IMR-90 (cell line): ENCODE results near the gene MOB1B. TPM values are rescaled to one million over a fixed set of nuclear protein-coding genes. Genes with fewer than 3 reads are reported as not detected.

ENCODE experiments used
- ATAC-seq: fragments of 200-7000 bp; cut with Tn5 transposase; 2 replicates; pipeline ENCODE4 v1.9.1; 2020; ENCODE audit warnings: low read depth, mild to moderate bottlenecking, moderate library complexity
- BruUV-seq: library from RNA; stranded (reverse); fragments of 400-500 nt; replicated peaks from 2 replicates; lab custom pipeline; 2021; lab: Mats Ljungman, UMichigan
- CTCF ChIA-PET: fragments of 300-600 bp; formaldehyde crosslinking; extraction: SDS; loops from one replicate; lab custom pipeline; 2021; ENCODE audit warnings: antibody characterized with exemption; lab: Yijun Ruan, JAX
- POLR2A ChIA-PET: fragments of 300-600 bp; sonication (Branson Sonifier 250); formaldehyde crosslinking; loops from one replicate; lab custom pipeline; 2022; ENCODE audit warnings: antibody characterized with exemption; ENCODE audit not compliant: unreplicated experiment; lab: Charles Lee
- DNase-seq: peaks from one replicate; pipeline ENCODE4 v3.0.0; 2013
- H2AFZ ChIP-seq: replicated peaks from 2 replicates; pipeline ENCODE3; 2013; ENCODE audit warnings: low read length, mild to moderate bottlenecking; ENCODE audit not compliant: poor library complexity
- H2AK5ac ChIP-seq: 2 replicates; pipeline ENCODE4 v1.6.1; 2013; ENCODE audit warnings: low read depth, low read length, inconsistent platforms
- H2AK9ac ChIP-seq: replicated peaks from 2 replicates; pipeline ENCODE3; 2013; ENCODE audit warnings: mild to moderate bottlenecking, low read depth, low read length, moderate library complexity; ENCODE audit not compliant: poor library complexity
- H2BK120ac ChIP-seq: 2 replicates; pipeline ENCODE4 v1.6.1; 2013; ENCODE audit warnings: low read depth, low read length, inconsistent platforms
- H2BK15ac ChIP-seq: 3 replicates; pipeline ENCODE4 v1.6.1; 2013; ENCODE audit warnings: low read depth, low read length, inconsistent platforms
- H2BK20ac ChIP-seq: 2 replicates; pipeline ENCODE4 v1.6.1; 2013; ENCODE audit warnings: low read depth, mild to moderate bottlenecking, inconsistent platforms, low read length, moderate library complexity
- H2BK5ac ChIP-seq: 2 replicates; pipeline ENCODE4 v1.6.1; 2013; ENCODE audit warnings: mild to moderate bottlenecking, low read depth, low read length, inconsistent platforms; ENCODE audit not compliant: poor library complexity, severe bottlenecking
- H3K14ac ChIP-seq: replicated peaks from 2 replicates; pipeline ENCODE4 v1.6.1; 2013; ENCODE audit warnings: low read depth, low read length, inconsistent platforms
- H3K18ac ChIP-seq: 2 replicates; pipeline ENCODE4 v1.6.1; 2013; ENCODE audit warnings: low read depth, low read length, control low read depth
- H3K23ac ChIP-seq: 2 replicates; pipeline ENCODE4 v1.6.1; 2013; ENCODE audit warnings: low read depth, low read length, inconsistent platforms
- H3K27ac ChIP-seq: 2 replicates; pipeline ENCODE4 v1.5.1; 2013; ENCODE audit warnings: mild to moderate bottlenecking, control low read depth, low read length; ENCODE audit not compliant: insufficient read depth
- H3K27me3 ChIP-seq: 2 replicates; pipeline ENCODE4 v1.6.1; 2013; ENCODE audit warnings: low read length; ENCODE audit not compliant: control insufficient read depth, insufficient read depth
- H3K36me3 ChIP-seq: 2 replicates; pipeline ENCODE4 v1.6.1; 2013; ENCODE audit warnings: low read length, mixed read lengths; ENCODE audit not compliant: control insufficient read depth, insufficient read depth
- H3K4ac ChIP-seq: 2 replicates; pipeline ENCODE4 v1.6.1; 2013; ENCODE audit warnings: low read depth, low read length, inconsistent platforms
- H3K4me1 ChIP-seq: 2 replicates; pipeline ENCODE4 v1.6.1; 2013; ENCODE audit warnings: low read length, mixed read lengths; ENCODE audit not compliant: control insufficient read depth, insufficient read depth
- H3K4me2 ChIP-seq: 2 replicates; pipeline ENCODE4 v1.6.1; 2013; ENCODE audit warnings: low read depth, mild to moderate bottlenecking, control low read depth, low read length, moderate library complexity
- H3K4me3 ChIP-seq: 2 replicates; pipeline ENCODE4 v1.5.1; 2013; ENCODE audit warnings: low read depth, mild to moderate bottlenecking, control low read depth, low read length, moderate library complexity; ENCODE audit not compliant: insufficient read depth
- H3K56ac ChIP-seq: 2 replicates; pipeline ENCODE4 v1.6.1; 2013; ENCODE audit warnings: low read length, inconsistent platforms; ENCODE audit not compliant: insufficient read depth; ENCODE audit errors: extremely low read depth
- H3K79me1 ChIP-seq, 2 experiments: 2 replicates each; pipeline ENCODE4 v1.6.1; 2013; ENCODE audit warnings: low read length in 2 of 2, inconsistent platforms in 1 of 2, low read depth in 1 of 2
- H3K9ac ChIP-seq: 2 replicates; pipeline ENCODE4 v1.6.1; 2013; ENCODE audit warnings: low read depth, low read length, control low read depth
- H3K9me1 ChIP-seq: 2 replicates; pipeline ENCODE4 v1.6.1; 2013; ENCODE audit warnings: low read length, inconsistent platforms; ENCODE audit not compliant: insufficient read depth
- H3K9me3 ChIP-seq: 2 replicates; pipeline ENCODE4 v1.6.1; 2013; ENCODE audit warnings: low read length; ENCODE audit not compliant: control insufficient read depth, insufficient read depth
- H4K20me1 ChIP-seq: 2 replicates; pipeline ENCODE4 v1.6.1; 2013; ENCODE audit warnings: low read length, inconsistent platforms; ENCODE audit not compliant: insufficient read depth
- H4K5ac ChIP-seq: 2 replicates; pipeline ENCODE4 v1.6.1; 2013; ENCODE audit warnings: mild to moderate bottlenecking, low read depth, low read length, control low read depth
- H4K8ac ChIP-seq, 2 experiments: 2 replicates each; pipeline ENCODE4 v1.6.1; 2013; ENCODE audit warnings: low read depth in 2 of 2, low read length in 2 of 2, control low read depth in 1 of 2, inconsistent platforms in 1 of 2
- H4K91ac ChIP-seq: 2 replicates; pipeline ENCODE4 v1.6.1; 2013; ENCODE audit warnings: low read depth, low read length, inconsistent platforms; ENCODE audit not compliant: insufficient read depth
- MAFK ChIP-seq: IDR thresholded peaks from 2 replicates; pipeline ENCODE4 v1.6.1; 2012; ENCODE audit warnings: low read depth, low read length, improper control_type of control experiment
- RAD21 ChIP-seq: IDR thresholded peaks from 2 replicates; pipeline ENCODE4 v1.6.1; 2012; ENCODE audit warnings: low read length, improper control_type of control experiment
- RCOR1 ChIP-seq: IDR thresholded peaks from 2 replicates; pipeline ENCODE4 v1.6.1; 2012; ENCODE audit warnings: mild to moderate bottlenecking, low read length, improper control_type of control experiment; ENCODE audit not compliant: insufficient replicate concordance
- WGBS, 2 experiments: methylation state at CpG; one replicate each; pipeline versions ENCODE4 v1.1.5 to v1.1.7; 2013; ENCODE audit warnings: missing lambda C conversion rate in 2 of 2; ENCODE audit not compliant: insufficient read length in 1 of 2; ENCODE audit errors: extremely low coverage in 2 of 2; 5-methylcytosine and 5-hydroxymethylcytosine counted together
- dilution Hi-C: fragments of 300-500 bp; cut with HindIII; formaldehyde crosslinking; loops from one replicate; pipeline ENCODE4 v1.14.3; 2018; ENCODE audit warnings: low sequenced_read_pairs; ENCODE audit not compliant: unreplicated experiment
- in situ Hi-C: fragments of 300-500 bp; cut with MboI; formaldehyde crosslinking; loops from 3 replicates; pipeline ENCODE4 v1.14.3; 2019; ENCODE audit warnings: low sequenced_read_pairs, inconsistent platforms, mixed read lengths
- intact Hi-C: fragments of 100-400 bp; cut with micrococcal nuclease; formaldehyde crosslinking; loops from 2 replicates; pipeline ENCODE4 v1.10.0; 2022
- polyA plus RNA-seq, 3 experiments: library from polyadenylated mRNA; depleted of rRNA; stranded (reverse); fragments of >200 nt; gene quantifications; 2 replicates each; pipeline ENCODE4 v1.2.3, GENCODE V29; 2012; ENCODE audit warnings: low replicate concordance in 1 of 3
- total RNA-seq: library from RNA; depleted of rRNA; stranded (reverse); fragments of >200 nt; gene quantifications from 2 replicates; pipeline ENCODE4 v1.2.3, GENCODE V29; 2012

Gene MOB1B
- total and polyA plus RNA-seq, 2 of the 4 experiments (the other 2 are of a cell fraction): 5.7 to 6.8 TPM

DNA sequence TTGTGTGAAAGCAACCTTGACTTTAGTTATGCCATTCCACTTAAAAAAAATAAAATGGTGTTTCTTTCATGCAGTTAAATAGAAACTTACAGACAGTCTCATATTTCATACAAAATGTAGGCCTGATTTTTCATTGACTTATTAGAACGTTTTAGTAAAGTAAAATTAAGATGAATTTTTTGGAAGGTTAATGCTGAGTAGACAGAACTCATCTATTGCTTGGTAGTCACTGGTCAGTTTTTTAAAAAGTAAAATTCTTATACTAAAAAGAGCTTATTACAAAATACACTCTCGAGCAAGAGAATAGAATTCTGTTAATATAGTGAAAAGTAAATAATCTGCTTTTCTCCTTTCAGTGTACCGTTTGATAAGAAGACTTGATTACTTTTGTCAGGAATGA lies 21.4 kb upstream of the MOB1B start:
- H3K9me3 ChIP-seq: no peaks in the 10 kb centered on the region
- H3K56ac ChIP-seq: no peak overlapping the region
- H3K23ac ChIP-seq: no peak overlapping the region
- ATAC-seq (no peak), DNase-seq (no peak)
- in situ Hi-C loops: loop anchor here (25.0 kb wide), 2 partner anchors 682 to 832 kb away; no protein-coding TSS in a partner anchor
- no peak overlapping the region for H3K4me2 ChIP-seq
- H2AK9ac ChIP-seq: no peak overlapping the region
- H4K91ac ChIP-seq: no peak overlapping the region
- no TSS peak for BruUV-seq
- H3K27me3 ChIP-seq: no peaks in the 10 kb centered on the region
- no peak overlapping the region for H2BK5ac ChIP-seq
- no peak overlapping the region for H3K9ac ChIP-seq
- TF ChIP-seq RCOR1 (no peak), RAD21 (no peak), MAFK (peak; percentile 89)
- dilution Hi-C loops: no loop called here
- WGBS, 2 experiments: no CpG with 5 or more reads among the region's 3 CpGs
- no peak overlapping the region for H4K8ac ChIP-seq
- H2BK15ac ChIP-seq: no peak overlapping the region
- H3K18ac ChIP-seq: no peak overlapping the region
- no peaks in the 10 kb centered on the region for H4K20me1 ChIP-seq
- ChIA-PET CTCF (no interaction called here), POLR2A (no interaction called here)
- H2AK5ac ChIP-seq: no peak overlapping the region
- intact Hi-C loops: no loop called here
- H2AFZ ChIP-seq: no peak overlapping the region
- no peaks in the 10 kb centered on the region for H3K79me1 ChIP-seq
- H3K4me1 ChIP-seq: no peaks in the 10 kb centered on the region
- H2BK120ac ChIP-seq: no peak overlapping the region
- no peak overlapping the region for H2BK20ac ChIP-seq
- no peak overlapping the region for H3K27ac ChIP-seq
- H4K5ac ChIP-seq: no peak overlapping the region
- H3K14ac ChIP-seq: no peak overlapping the region
- no peak overlapping the region for H3K4ac ChIP-seq
- no peaks in the 10 kb centered on the region for H3K36me3 ChIP-seq
- H3K9me1 ChIP-seq: no peaks in the 10 kb centered on the region
- H3K4me3 ChIP-seq: no peak overlapping the region
